Measurements from ENCODE around the gene MPND.

GRCh38 chr19:4402171-4403004 is 59.0 kb downstream of the MPND start, which contains the start of gene CHAF1A:
- TF ChIP-seq POLR2A (IDR thresholded peaks at IDR 0.05; ENCODE audit: low read depth, low read length) = peak; percentile 68; the same call in 1 of the 2 replicates
- no peak for TF ChIP-seq TAF1 (IDR thresholded peaks at IDR 0.05; ENCODE audit: borderline replicate concordance, low read depth, low read length)

All from GM12892 (cell line).